ENCODE results near the gene ROR2. TPM values are rescaled to one million over a fixed set of nuclear protein-coding genes. Genes with fewer than 3 reads are reported as not detected.

Gene ROR2
- total RNA-seq, 4 donors from 2014 or later, result 6.3 to 32.2 (median 15.1) TPM

DNA sequence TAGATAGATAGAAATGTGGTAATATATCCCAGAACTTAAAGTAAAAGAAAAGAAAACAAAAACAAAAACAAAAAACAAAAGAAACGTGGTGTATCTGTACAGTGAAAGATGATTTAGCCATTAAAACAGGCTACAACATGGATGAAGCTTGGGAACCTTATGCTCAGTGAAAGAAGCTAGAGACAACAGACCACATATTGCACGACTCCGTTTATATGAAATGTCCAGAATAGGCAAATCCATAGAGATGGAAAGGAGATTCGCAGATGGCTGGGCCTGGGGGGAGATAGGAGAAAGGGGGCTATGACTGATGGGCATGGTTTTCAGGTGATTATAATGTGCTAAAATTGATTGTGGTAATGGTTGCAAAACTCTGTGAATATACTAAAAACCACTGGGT is 86.6 kb downstream of the ROR2 start:
- TF ChIP-seq, protein P1, sequence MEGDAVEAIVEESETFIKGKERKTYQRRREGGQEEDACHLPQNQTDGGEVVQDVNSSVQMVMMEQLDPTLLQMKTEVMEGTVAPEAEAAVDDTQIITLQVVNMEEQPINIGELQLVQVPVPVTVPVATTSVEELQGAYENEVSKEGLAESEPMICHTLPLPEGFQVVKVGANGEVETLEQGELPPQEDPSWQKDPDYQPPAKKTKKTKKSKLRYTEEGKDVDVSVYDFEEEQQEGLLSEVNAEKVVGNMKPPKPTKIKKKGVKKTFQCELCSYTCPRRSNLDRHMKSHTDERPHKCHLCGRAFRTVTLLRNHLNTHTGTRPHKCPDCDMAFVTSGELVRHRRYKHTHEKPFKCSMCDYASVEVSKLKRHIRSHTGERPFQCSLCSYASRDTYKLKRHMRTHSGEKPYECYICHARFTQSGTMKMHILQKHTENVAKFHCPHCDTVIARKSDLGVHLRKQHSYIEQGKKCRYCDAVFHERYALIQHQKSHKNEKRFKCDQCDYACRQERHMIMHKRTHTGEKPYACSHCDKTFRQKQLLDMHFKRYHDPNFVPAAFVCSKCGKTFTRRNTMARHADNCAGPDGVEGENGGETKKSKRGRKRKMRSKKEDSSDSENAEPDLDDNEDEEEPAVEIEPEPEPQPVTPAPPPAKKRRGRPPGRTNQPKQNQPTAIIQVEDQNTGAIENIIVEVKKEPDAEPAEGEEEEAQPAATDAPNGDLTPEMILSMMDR (IDR thresholded peaks at IDR 0.05), result no peak
- ATAC-seq (ENCODE audit: low FRiP score) (no peak), DNase-seq (ENCODE audit: low spot score) (no peak)

DNA sequence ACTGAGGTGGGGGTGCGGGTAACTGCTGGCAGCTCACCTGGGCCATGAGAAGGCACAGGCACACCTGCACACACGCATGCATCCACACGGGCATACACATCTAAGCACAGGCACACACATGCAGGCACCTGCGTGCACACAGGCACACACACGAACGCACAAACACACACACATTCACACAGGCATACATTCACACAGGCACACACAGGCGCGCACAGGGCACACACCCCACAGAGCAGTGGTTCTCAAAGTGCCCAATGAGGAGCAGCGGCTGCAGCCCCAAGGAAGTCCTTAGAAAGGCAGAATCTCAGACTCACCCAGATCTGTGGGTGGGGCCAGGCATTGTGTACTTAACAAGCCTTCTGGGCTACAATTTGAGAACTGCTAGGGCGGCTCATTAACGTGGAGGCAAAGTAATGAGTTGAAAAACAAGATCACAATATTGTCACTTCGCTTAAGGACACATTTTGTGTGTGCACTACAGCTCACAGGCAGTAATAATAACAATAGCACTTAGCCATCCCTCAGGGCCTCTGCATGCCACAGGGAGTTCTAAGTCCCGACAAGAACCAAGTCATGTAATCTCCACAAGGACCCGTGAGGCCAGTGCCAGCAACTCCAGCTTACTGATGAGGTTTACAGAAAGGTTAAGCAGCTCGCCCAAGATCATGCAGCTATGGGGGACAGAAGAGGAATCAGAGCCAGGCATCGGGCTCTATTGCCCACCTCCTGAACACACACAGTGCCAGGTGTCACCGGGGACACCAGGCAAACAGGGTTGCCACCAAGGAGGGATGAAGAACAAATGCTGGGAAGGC is 91.6 kb downstream of the ROR2 start:
- DNase-seq (ENCODE audit: low spot score), result no peak
- no peak for ATAC-seq (ENCODE audit: low FRiP score)
- TF ChIP-seq, protein P1 (IDR thresholded peaks at IDR 0.05), result no peak

DNA sequence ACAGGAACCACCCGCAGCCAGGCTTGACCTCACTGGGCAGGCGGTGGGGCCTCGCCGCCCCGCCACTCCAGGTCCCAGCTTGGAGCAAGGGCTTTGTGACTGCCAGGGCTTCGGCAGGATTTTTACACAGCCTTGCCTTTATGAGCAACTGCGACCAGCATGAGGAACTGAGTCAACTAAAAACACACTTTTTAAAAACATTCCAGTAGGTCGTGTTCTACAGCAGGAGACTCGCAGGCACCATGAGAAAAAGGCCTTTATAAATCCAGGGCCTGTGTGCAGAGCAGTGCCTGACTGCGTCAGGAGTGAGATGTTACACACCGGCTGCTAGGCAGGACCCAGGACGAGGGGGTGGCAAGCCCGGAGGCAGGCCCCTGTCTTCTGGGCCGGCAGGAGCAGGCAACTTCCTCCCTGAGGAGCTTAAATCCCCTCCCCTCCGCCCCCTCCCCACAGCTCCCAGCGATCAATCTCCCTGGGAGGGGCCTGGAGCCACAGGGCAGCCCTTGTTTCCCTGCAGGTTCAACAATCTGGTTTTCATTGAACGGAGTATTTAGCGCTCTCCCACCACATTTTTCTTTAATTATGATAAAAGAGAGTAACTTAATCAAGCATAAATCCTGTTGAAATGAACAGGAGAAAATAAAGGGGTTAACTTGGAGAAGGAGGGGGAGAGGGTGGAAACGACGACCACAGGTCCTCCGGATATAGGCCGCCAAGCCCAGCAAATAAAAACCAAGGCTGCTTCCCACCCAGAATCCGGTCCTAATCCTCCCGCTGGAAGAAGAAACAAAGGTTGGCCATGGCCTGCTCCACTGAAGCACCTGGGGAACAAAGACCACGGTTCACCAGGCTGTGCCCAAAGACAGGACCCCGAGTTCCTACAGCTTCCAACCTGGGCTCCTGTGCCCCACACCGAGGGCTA is 92.5 kb downstream of the ROR2 start:
- TF ChIP-seq, protein P1 (IDR thresholded peaks at IDR 0.05), result no peak
- ATAC-seq (ENCODE audit: low FRiP score) (no peak), DNase-seq (ENCODE audit: low spot score) (no peak)

DNA sequence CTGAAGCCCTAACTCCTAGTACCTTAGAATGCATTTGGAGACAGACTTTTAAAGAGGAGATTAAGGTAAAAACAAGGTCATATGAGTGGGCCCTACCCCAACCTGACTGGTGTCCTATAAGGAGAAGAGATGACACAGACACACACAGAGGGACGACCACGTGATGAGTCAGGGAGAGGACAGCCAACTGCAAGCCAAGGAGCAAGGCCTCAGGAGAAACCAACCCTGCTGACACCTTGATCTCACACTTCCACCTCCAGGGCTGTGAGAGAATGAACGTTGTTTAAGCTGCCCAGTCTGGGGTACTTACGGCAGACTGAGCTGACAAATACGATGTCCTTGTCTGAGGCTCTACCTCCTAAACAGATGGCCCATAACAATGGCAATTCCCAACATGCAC is 93.6 kb downstream of the ROR2 start:
- no peak for ATAC-seq (ENCODE audit: low FRiP score)
- no peak for DNase-seq (ENCODE audit: low spot score)
- TF ChIP-seq, protein P1 (IDR thresholded peaks at IDR 0.05), result no peak

DNA sequence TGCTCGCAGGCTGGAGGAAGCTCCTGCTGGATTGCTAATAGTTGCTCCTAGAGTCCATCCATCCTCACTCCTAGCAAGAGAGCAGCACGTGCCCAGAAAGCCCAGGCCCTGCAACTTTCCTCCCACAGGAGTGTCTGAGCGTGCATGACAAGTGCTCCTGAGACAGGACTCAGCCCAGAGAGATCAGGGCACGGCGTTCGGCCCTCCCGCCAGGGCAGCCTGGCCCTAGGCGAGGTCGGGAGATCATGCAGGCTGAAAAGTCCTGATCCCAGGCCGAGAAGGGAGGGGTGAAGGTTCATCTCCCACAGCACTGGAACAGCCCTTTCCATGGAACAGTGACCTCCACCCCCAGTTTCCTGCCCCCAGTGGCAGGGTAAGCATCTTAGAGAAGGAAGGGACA is 94.8 kb downstream of the ROR2 start:
- ATAC-seq (ENCODE audit: low FRiP score), result no peak
- no peak for DNase-seq (ENCODE audit: low spot score)
- TF ChIP-seq, protein P1 (IDR thresholded peaks at IDR 0.05), result no peak

DNA sequence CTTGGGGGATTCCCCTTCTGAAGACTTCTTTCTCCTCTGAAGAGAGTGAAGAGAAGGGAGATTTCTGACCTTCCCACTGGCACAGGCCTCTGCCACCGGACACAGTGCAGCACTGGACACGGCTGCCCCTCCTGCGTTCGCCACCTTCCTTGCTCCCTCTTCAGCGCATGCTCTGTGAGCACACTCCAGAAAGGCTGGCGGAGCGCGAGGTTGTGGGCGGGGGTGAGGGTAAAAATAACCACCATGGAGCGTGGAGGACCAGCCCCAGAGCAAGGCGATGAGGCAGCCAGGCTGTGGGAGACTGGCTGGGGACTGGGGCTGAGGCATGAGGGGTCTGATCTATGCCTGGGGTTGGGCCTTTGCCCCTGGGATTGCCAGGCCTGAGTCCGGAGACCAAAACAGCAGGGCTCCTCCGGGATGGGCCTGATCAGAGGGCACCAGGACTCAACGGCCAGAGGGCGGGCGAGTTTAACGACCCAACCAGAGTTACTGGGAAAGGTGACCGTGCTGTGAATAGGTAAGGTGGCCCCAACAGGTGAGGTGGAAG is 97.2 kb downstream of the ROR2 start:
- TF ChIP-seq, protein P1 (IDR thresholded peaks at IDR 0.05), result no peak
- ATAC-seq (ENCODE audit: low FRiP score) (peak; percentile 9), DNase-seq (ENCODE audit: low spot score) (no peak)

Measured in omental fat pad (tissue), 4 donors.